ENCODE data around the gene TMCC3. TPM values are rescaled to one million over a fixed set of nuclear protein-coding genes. Genes with fewer than 3 reads are reported as not detected.
A peak's percentile ranks its signal among the peaks of the same experiment; 100 is the strongest.

TMCC3 gene
- total RNA-seq (10 to 100 TPM in 2 of 5 donors, 1 to 10 TPM in 2, under 1 TPM in 1; 0.58 to 14.3 (median 9.0) TPM), polyA plus RNA-seq (1 to 10 TPM; 2.1 to 4.3 (median 2.1) TPM)
- long read RNA-seq, donor 1, full-length matches to known transcripts: 1 of 1 reads
- long read RNA-seq, donor 1, partial matches to known transcripts: 0 of 1 reads
- long read RNA-seq, donor 1, other reads (novel, unspliced or antisense): 0 of 1 reads
- long read RNA-seq, donor 2, full-length matches to known transcripts: 4 of 4 reads
- long read RNA-seq, donor 2, partial matches to known transcripts: 0 of 4 reads
- long read RNA-seq, donor 2, other reads (novel, unspliced or antisense): 0 of 4 reads
- long read RNA-seq, donor 3, full-length matches to known transcripts: 2 of 2 reads
- long read RNA-seq, donor 3, partial matches to known transcripts: 0 of 2 reads
- long read RNA-seq, donor 3, other reads (novel, unspliced or antisense): 0 of 2 reads
- long read RNA-seq, donor 4: 0 reads
- long read RNA-seq, donor 5, full-length matches to known transcripts: 2 of 2 reads
- long read RNA-seq, donor 5, partial matches to known transcripts: 0 of 2 reads
- long read RNA-seq, donor 5, other reads (novel, unspliced or antisense): 0 of 2 reads
- long read RNA-seq, donor 6, full-length matches to known transcripts: 1 of 1 reads
- long read RNA-seq, donor 6, partial matches to known transcripts: 0 of 1 reads
- long read RNA-seq, donor 6, other reads (novel, unspliced or antisense): 0 of 1 reads
- long read RNA-seq, donor 7, full-length matches to known transcripts: 1 of 1 reads
- long read RNA-seq, donor 7, partial matches to known transcripts: 0 of 1 reads
- long read RNA-seq, donor 7, other reads (novel, unspliced or antisense): 0 of 1 reads
- long read RNA-seq, donor 8: 0 reads
- long read RNA-seq, donor 9: 0 reads
- long read RNA-seq, donor 10, full-length matches to known transcripts: 1 of 1 reads
- long read RNA-seq, donor 10, partial matches to known transcripts: 0 of 1 reads
- long read RNA-seq, donor 10, other reads (novel, unspliced or antisense): 0 of 1 reads

- H3K4me3 ChIP-seq: peak within 1 kb of the TSS; percentile 78 to 82 (median 81)
- no peaks in the 10 kb centered on the region for H3K36me3 ChIP-seq
- H3K4me1 ChIP-seq: peaks cover 0 to 32% (median 25%) of the 10 kb centered on the region in 4 donors
- intact Hi-C loops (cut with DNase I; ENCODE audit: low total_unique reads): no loop called here
- TF ChIP-seq POLR2AphosphoS5 (IDR thresholded peaks at IDR 0.05): peak in 1 of 3 donors; percentile 61
- no peak for TF ChIP-seq EP300 (IDR thresholded peaks at IDR 0.05)
- H3K27me3 ChIP-seq: no peaks in the 10 kb centered on the region
- H3K9me3 ChIP-seq: no peaks in the 10 kb centered on the region
- DNase-seq: peak; percentile 63 to 89
- H3K27ac ChIP-seq: peak within 1 kb of the TSS; percentile 74 to 84 (median 82)
- 1 to 8% (median 3%) methylated on average over 7 to 80 of the region's 82 CpGs for WGBS, 5 donors
Measured at GRCh38 chr12:94650143-94651056, at the start of gene TMCC3. Gene TMCC3 (minus strand): TSS chr12:94650557. CDS start chr12:94650430, 127 bp downstream.

- intact Hi-C loops (cut with DNase I; ENCODE audit: low total_unique reads): no loop called here
- Histone ChIP-seq H3K9me3 (no peaks in the 10 kb centered on the region), H3K27ac (peak overlapping the region in 2 of 5 donors; percentile 9), H3K36me3 (no peaks in the 10 kb centered on the region), H3K4me3 (no peak overlapping the region), H3K4me1 (peaks cover 9 to 28% (median 18%) of the 10 kb centered on the region in 4 donors), H3K27me3 (no peaks in the 10 kb centered on the region)
- no peak for TF ChIP-seq CTCF (IDR thresholded peaks at IDR 0.05)
- TF ChIP-seq POLR2AphosphoS5 (IDR thresholded peaks at IDR 0.05): peak in 1 of 3 donors; percentile 77
- DNase-seq: peak; percentile 37 to 55
- WGBS, 5 donors: 23 to 50% (median 39%) methylated on average over 1 of the region's 1 CpG
Measured at GRCh38 chr12:94699801-94700200, 49.4 kb upstream of the TMCC3 start.

GRCh38 chr12:94698578-94698977 is 48.2 kb upstream of the TMCC3 start:
- intact Hi-C loops (cut with DNase I; ENCODE audit: low total_unique reads): no loop called here
- DNase-seq: no peak
- no peaks in the 10 kb centered on the region for H3K36me3 ChIP-seq
- no peaks in the 10 kb centered on the region for H3K27me3 ChIP-seq
- WGBS, 5 donors: 59 to 88% (median 73%) methylated on average over 3 of the region's 3 CpGs
- peaks cover 0 to 17% (median 9%) of the 10 kb centered on the region in 4 donors for H3K4me1 ChIP-seq
- H3K9me3 ChIP-seq: no peaks in the 10 kb centered on the region
- H3K4me3 ChIP-seq: no peak overlapping the region
- TF ChIP-seq CTCF (IDR thresholded peaks at IDR 0.05) (no peak), EP300 (IDR thresholded peaks at IDR 0.05) (no peak)
- H3K27ac ChIP-seq: no peak overlapping the region

- H3K27me3 ChIP-seq: no peaks in the 10 kb centered on the region
- H3K4me1 ChIP-seq: peaks cover 0 to 14% (median 6%) of the 10 kb centered on the region in 4 donors
- no peak overlapping the region for H3K4me3 ChIP-seq
- intact Hi-C loops (cut with DNase I; ENCODE audit: low total_unique reads): no loop called here
- no peaks in the 10 kb centered on the region for H3K9me3 ChIP-seq
- no peaks in the 10 kb centered on the region for H3K36me3 ChIP-seq
- TF ChIP-seq EP300 (IDR thresholded peaks at IDR 0.05) (no peak), POLR2AphosphoS5 (IDR thresholded peaks at IDR 0.05) (no peak), POLR2A (IDR thresholded peaks at IDR 0.05) (no peak), CTCF (IDR thresholded peaks at IDR 0.05) (no peak)
- H3K27ac ChIP-seq: no peak overlapping the region
- no peak for DNase-seq
Measured at GRCh38 chr12:94697631-94698030, 47.3 kb upstream of the TMCC3 start.

All from stomach (tissue), 19 donors.